NT2/D1 (cell line): ENCODE data around the gene CHTF18.
"Not testable (repeated sequence)": the region's sequence is repeated elsewhere in the genome, so short reads cannot be mapped to it uniquely, and the experiment has no call there.

ENCODE experiments used
- DNase-seq: peaks from one replicate; pipeline ENCODE4 v3.0.0-alpha.2; 2011; ENCODE audit warnings: low read depth, low spot score
- H3K27me3 ChIP-seq: 2 replicates; pipeline ENCODE4 v1.6.0; 2011; ENCODE audit warnings: mild to moderate bottlenecking; ENCODE audit not compliant: insufficient read length, insufficient read depth
- H3K36me3 ChIP-seq: 2 replicates; pipeline ENCODE4 v1.6.1; 2011; ENCODE audit warnings: mild to moderate bottlenecking, low read length, mixed read lengths; ENCODE audit not compliant: insufficient read depth, insufficient read length
- H3K4me1 ChIP-seq: 2 replicates; pipeline ENCODE4 v1.5.1; 2011; ENCODE audit not compliant: insufficient read depth, insufficient read length
- H3K4me3 ChIP-seq: 2 replicates; pipeline ENCODE4 v1.5.1; 2011; ENCODE audit warnings: low read depth; ENCODE audit not compliant: insufficient read length
- H3K9ac ChIP-seq: 2 replicates; pipeline ENCODE4 v1.6.0; 2011; ENCODE audit warnings: low read depth; ENCODE audit not compliant: insufficient read length
- H3K9me3 ChIP-seq: 2 replicates; pipeline ENCODE4 v1.5.1; 2011; ENCODE audit warnings: mild to moderate bottlenecking, low read length; ENCODE audit not compliant: insufficient read depth
- SUZ12 ChIP-seq: IDR thresholded peaks from 2 replicates; pipeline ENCODE4 v1.6.1; 2011; ENCODE audit not compliant: insufficient read length, insufficient read depth; ENCODE audit errors: extremely low read depth
- YY1 ChIP-seq: IDR thresholded peaks from 2 replicates; pipeline ENCODE4 v1.6.1; 2011; ENCODE audit not compliant: insufficient read length, insufficient read depth
- ZNF274 ChIP-seq: IDR thresholded peaks from 2 replicates; pipeline ENCODE4 v1.6.1; 2011; ENCODE audit warnings: mild to moderate bottlenecking, low read depth, low read length

CHTF18 gene

DNA sequence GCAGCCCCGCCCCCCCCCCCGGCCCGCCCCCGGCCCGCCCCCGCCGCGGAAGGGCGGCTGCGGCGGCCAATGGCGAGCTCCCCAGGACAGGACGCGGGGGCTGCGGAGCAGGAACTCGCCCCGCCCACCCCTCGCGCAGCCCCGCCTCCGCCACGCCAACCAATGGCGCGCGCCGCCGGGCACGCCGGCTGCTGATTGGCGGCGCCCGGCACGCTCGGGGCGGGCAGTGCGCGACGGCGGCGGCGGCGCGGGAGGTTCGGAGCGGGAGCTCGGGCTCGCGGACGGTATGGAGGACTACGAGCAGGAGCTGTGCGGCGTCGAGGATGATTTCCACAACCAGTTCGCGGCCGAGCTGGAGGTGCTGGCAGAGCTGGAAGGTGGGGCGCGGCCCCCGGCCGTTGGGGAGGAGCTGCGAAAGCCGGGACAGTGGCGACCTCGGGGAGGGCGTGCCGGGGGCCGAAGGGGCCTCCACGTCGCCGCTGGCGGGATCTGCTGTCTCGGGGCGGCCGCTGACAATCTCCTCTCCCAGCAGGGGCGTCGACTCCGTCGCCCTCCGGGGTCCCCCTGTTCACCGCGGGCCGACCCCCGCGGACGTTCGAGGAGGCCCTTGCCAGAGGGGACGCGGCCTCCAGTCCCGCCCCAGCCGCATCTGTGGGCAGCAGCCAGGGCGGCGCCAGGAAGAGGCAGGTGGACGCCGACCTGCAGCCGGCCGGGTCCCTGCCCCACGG, at the start of gene CHTF18:
Gene CHTF18 (plus strand): TSS at position 222 of the 728 bp plus-strand sequence. CDS start 65 bp downstream, at position 287.
- Histone ChIP-seq H3K9me3 (no peaks in the 10 kb centered on the region), H3K4me3 (peak within 1 kb of the TSS; percentile 99), H3K27me3 (no peaks in the 10 kb centered on the region), H3K9ac (peak within 1 kb of the TSS; percentile 99), H3K36me3 (peaks cover 79% of the 10 kb centered on the region), H3K4me1 (peaks cover 14% of the 10 kb centered on the region)
- TF ChIP-seq YY1 = no peak
- TF ChIP-seq ZNF274 = no peak
- TF ChIP-seq SUZ12 = no peak
- peak; percentile 85 for DNase-seq

DNA sequence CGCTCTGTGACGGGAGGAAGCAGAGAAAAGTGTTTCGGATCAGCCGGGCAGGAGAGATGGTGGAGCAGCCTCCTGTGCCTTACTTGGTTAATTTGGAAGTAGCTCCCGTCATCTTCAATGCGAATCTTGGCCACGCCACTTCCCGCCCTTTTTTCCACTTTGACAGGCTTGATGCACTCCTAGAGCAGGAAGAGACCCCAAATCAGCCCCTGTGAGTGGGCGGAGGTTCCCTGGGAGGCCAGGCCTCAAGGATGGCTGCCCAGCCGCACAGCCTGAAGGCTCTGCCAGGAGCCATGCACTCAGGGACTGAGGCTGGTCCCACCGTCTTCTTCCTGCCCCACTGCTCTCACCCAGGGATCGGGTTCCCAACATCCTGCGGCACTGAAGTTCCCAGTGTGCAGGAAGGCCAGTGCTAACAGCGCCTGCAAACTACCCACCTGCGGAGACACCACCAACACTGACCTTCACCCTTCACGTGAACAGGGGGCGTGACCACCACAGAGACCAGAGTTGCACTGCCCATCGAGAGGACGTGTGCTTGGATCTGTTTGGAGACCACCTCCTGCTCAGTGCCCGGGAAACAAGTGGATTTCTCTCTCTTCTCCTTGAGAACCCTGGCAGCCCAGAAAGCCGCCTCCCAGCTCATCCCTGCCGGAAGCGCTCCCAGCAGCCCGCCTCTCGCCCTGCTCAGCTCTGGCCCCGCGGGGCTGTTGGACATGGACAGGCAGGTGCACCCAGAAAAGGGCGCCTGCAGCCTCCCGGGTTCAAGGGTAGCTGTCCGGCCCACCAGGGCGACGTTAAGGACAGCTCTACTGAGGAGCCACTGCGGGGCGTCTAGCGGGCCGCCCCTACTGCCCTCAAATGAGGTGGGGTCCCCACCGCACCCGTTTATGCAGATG, 48.6 kb upstream of the CHTF18 start:
- Histone ChIP-seq H3K9ac (peak overlapping the region; percentile 97), H3K4me3 (peak overlapping the region; percentile 87), H3K27me3 (no peaks in the 10 kb centered on the region), H3K9me3 (no peaks in the 10 kb centered on the region), H3K4me1 (peaks cover 2% of the 10 kb centered on the region), H3K36me3 (peaks cover 40% of the 10 kb centered on the region)
- no peak for DNase-seq
- TF ChIP-seq SUZ12 (no peak), YY1 (no peak), ZNF274 (no peak)

DNA sequence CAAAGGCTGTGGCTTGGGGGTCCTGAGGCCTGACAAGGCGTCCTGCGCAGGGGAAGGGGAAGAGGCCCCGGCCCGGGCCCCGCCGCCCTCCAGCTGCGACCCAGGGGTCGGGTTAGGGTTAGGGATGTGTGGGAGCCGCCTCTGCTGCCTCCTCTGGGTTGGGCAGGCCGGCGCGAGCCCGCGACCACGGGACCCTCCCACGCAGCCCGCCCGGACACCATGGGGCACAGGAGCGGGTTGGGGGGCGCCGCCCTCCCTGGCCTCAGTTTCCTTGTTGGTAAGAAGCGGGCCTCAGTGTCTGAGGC, 48.0 kb upstream of the CHTF18 start:
- H3K36me3 ChIP-seq = peaks cover 34% of the 10 kb centered on the region
- peaks cover 2% of the 10 kb centered on the region for H3K4me1 ChIP-seq
- peak overlapping the region; percentile 87 for H3K4me3 ChIP-seq
- DNase-seq = no peak
- no peak for TF ChIP-seq ZNF274
- no peaks in the 10 kb centered on the region for H3K27me3 ChIP-seq
- H3K9ac ChIP-seq = peak overlapping the region; percentile 97
- H3K9me3 ChIP-seq = no peaks in the 10 kb centered on the region

DNA sequence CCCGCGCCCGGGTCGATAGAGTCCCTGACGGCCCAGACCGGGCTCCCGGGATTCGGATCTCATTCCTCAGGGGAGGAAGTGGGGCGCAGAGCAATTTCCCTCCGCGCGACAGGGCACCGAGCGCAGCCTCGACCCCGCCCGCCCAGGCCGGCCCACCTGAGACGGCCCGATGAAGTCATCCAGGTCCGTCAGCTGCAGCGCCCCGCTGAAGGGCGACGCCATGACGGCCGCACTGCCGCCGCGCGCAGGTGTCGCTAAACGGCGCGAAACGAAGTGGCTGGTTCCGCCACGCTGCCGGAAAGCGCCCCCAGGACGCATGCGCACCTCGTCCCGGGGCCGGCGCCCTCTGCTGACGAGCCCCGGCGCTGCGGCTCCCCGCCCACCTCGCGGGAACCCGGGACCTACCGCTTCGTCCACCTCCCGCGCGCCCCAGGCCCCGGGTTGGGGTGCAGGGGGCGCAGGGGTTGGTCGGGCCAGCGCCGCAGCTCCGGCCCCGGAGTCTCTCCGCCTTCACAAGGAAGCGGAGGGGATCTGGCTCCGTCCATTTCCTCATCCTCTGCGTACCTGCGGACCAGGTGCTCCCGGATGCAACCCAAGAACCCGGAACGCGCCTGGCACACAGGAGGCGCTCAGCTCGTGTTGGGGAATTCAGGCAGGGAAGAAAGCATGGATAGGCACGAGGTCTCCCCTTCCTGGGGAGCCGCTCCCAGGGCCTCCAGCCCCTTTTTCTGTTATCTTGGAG, 47.5 kb upstream of the CHTF18 start, which contains the start of gene CIAO3:
Gene CIAO3 (minus strand): TSS at position 234 of the 742 bp plus-strand sequence. CDS start 12 bp downstream, at position 222.
- peaks cover 2% of the 10 kb centered on the region for H3K4me1 ChIP-seq
- DNase-seq = peak; percentile 90
- TF ChIP-seq YY1 (peak; percentile 93), ZNF274 (no peak)

DNA sequence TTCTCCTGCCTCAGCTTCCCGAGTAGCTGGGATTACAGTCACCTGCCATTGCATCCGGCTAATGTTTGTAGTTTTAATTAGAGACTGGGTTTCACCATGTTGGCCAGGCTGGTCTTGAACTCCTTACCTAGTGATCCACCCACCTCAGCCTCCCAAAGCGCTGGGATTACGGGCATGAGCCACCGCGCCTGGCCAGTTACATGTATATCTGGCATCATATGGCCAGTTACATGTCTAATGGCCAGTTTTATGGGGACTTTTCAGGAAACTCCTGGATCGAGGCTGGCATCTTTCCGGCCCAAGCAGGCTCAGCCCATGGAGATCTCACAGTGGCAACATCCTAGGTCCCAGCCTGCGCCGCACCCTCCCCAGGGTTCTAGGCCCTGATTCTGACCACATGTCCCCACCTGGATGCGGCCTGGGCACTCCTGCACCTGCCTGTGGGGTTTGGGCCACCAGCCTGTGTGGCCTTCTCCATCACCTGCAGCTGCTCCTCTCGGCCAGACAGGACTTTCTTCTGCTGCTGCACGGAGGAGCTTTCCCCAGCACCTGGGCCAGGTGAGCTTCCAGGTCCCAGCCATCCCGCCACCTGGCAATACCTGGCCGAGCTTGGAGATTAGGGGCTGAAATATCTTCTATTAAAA, 46.3 kb upstream of the CHTF18 start:
- peaks cover 2% of the 10 kb centered on the region for H3K4me1 ChIP-seq
- peaks cover 18% of the 10 kb centered on the region for H3K36me3 ChIP-seq
- H3K9me3 ChIP-seq = no peaks in the 10 kb centered on the region
- H3K27me3 ChIP-seq = no peaks in the 10 kb centered on the region
- H3K4me3 ChIP-seq = no peak overlapping the region
- no peak for TF ChIP-seq YY1
- no peak for TF ChIP-seq ZNF274
- no peak for TF ChIP-seq SUZ12
- peak overlapping the region; percentile 57 for H3K9ac ChIP-seq
- no peak for DNase-seq

More for the DNA sequence above, 47.5 kb upstream of the CHTF18 start, which contains the start of gene CIAO3:
- Histone ChIP-seq H3K4me3 (peak within 1 kb of the TSS; percentile 87), H3K27me3 (no peaks in the 10 kb centered on the region), H3K9ac (peak within 1 kb of the TSS; percentile 97), H3K36me3 (peaks cover 29% of the 10 kb centered on the region), H3K9me3 (no peaks in the 10 kb centered on the region)

DNA sequence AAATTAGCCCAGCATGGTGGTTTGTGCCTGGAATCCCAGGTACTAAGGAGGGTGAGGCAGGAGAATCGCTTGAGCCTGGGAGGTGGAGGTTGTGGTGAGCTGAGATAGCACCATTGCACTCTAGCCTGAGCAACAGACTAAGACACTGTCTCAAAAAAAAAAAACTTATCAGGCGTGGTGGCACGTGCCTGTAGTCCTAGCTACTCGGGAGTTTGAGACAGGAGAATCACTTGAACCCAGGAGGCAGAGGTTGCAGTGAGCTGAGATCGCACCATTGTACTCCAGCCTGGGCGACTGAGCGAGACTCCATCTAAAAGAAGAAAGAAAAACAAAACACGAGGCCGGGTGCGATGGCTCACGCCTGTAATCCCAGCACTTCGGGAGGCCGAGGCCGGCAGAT, 45.5 kb upstream of the CHTF18 start:
- not testable (repeated sequence) for DNase-seq, H3K9me3 ChIP-seq, H3K9ac ChIP-seq, H3K4me3 ChIP-seq, H3K36me3 ChIP-seq, H3K4me1 ChIP-seq, H3K27me3 ChIP-seq
